HG02840 (cell line): Measurements from ENCODE around the gene MAGEB17.

ENCODE experiments used
- ATAC-seq: cut with Tn5 transposase; IDR thresholded peaks from one replicate; pipeline ENCODE4 v1.9.1; 2021; ENCODE audit warnings: mild to moderate bottlenecking, moderate library complexity, moderate number of reproducible peaks; ENCODE audit not compliant: unreplicated experiment, low FRiP score

MAGEB17 gene

DNA sequence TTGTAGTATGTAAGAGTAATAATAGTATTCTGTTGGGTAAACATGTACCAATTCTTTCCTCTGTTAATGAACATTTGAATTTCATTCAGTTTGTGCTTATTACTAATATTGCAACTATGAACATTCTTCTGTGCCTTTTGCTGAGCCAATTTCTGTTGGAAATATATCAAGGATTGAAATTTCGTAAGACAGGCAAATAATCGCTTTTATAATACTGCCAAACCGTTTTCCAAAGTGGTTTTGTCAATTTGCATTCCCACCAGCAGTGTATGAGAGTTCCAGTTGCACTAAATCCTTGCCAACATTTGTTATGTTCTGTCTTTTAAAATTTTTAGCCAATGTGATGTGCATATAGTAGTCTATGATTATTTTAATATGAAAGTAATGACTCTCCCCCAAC lies 38.6 kb downstream of the MAGEB17 start:
- no peak for ATAC-seq

DNA sequence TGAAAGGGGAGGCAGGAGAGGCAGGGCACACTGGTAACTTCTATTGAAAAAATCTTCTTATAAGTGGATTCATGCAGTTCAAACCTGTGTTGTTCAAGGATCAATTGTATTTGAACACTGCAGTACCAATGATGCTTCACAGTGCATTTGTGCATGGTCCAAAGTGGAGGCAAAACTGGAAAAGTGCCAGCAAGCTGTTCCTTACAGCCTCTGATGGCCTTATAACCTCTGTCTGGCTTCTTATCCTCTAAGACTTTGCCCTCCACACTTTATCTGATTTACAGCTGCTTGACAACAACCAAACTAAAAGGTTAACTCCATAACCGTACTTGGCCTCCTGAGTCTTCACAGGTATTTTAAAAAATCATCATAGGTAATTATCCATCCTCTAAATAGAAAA lies 40.4 kb downstream of the MAGEB17 start:
- no peak for ATAC-seq

DNA sequence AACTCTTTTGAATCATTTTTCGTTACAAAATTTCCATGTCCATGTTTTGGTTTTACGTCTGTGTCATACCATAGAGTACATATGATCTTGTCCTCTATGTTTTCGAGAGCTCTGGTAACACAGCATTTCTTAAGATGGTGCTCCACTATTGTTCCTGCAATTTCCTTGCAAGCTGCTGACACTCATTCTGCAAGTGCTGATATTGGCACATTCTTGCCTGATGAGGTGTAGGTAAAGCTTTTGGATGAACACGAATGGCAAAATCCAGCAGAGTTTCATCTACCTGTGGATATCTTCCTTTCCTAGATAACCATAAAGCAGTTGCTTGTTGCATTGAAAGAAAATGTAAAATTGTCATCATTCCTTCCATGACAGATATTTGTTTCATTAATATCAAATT lies 41.3 kb downstream of the MAGEB17 start:
- no peak for ATAC-seq

DNA sequence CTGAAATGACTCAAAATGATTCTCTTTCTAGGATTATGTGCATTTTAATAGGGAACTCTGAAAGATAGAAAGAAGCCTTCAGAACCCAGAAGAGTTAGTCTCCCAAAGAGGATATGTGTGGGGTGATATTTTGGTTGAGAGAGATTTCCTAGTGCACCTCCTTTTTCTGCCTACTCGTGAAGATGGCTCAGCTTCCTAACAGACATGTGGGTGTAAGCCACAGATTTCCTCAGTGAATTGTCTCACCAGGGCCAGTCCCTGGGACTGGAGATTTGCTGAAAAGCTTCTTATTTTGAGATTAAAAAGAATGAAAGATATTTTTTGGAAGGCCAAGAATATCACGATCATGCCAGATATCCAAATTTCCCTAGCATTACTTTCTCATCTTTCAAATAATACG lies 42.8 kb downstream of the MAGEB17 start:
- no peak for ATAC-seq

DNA sequence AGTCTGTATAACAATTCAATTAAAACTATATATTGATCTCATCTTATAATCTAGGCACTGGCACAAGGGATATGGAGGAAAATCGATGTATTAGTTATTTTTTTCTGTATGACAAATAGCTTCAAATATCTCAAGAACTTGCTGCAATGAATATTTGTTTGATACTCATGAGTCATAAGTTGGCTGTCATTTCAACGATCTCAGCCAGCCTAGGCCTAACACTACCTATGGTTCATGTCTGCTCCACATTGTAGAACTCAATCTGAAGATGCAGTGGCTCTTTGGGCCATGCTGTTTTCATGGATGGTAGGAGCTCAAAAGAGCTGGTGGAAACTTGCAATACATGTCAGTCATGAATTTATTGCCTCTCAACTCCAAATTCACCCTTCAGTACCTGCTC lies 44.7 kb downstream of the MAGEB17 start:
- no peak for ATAC-seq

DNA sequence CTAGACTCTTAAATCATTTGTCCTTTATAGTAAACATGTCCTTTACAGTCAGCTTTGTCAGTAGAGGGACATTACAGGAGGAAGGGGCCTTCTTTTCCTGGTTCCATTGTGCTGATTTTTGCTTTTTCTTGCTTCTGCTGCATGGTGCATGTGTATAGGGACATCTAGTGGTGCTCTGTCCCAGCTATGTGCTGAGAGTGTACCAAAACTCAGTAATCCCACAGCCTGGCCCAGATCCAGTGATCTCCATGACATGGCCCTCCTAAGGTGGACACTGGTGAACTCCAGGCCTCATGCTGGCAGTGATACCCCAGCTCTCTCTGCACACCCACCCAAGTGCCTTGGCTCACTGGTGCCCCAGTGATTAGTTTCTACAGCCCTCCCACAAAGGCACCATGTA lies 45.2 kb downstream of the MAGEB17 start:
- ATAC-seq = no peak

DNA sequence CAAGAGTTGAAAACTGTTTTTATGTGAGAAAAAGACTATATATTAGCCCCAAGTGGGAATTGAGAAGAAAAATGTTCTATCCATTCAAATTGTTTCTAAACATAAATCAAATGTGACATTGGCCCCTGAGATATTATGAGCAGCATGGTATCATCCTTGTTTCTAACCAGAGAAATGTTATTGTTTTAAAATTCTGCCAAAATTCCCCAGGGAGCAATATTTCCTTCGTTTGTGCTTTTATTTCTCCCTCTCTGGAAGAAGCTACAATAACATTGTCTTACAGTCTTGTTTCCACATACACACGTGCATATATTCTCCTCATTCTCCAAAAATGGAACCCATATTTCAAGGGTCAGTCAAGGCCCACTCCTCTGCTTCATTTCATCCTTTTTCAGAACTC lies 46.7 kb downstream of the MAGEB17 start:
- ATAC-seq = no peak

DNA sequence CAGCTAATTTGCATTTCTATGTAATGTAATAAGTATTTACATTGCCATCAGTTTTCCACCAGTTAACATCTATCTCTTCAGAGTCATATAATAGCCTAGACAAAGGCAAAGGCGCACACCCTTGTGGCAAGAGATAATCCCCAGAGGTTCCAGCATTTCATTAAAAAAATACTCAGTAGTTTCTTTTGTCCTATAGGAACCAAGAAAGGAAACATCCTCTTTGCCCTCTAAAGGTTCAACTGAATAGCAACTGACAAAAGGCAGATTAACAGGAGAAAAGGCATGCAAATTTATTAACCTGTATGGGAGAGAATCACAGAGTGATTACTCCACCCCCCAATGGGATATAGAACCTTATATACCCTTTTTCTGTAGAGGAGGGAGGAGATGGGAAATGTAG lies 48.4 kb downstream of the MAGEB17 start:
- ATAC-seq = no peak
